H9 (cell line): ENCODE results near the gene WNT5B. TPM values are rescaled to one million over a fixed set of nuclear protein-coding genes. Genes with fewer than 3 reads are reported as not detected.

Experiments
- DNase-seq: peaks from one replicate; pipeline ENCODE4 v3.0.0-alpha.2; 2017
- H2AFZ ChIP-seq: one replicate; pipeline ENCODE4 v1.6.1; 2013; ENCODE audit warnings: mild to moderate bottlenecking, low read length, control low read depth, moderate library complexity
- H2AK5ac ChIP-seq: 2 replicates; pipeline ENCODE4 v1.6.1; 2013; ENCODE audit warnings: low read length, control low read depth, mixed read lengths; ENCODE audit not compliant: insufficient read length
- H2BK120ac ChIP-seq: one replicate; pipeline ENCODE4 v1.6.1; 2013; ENCODE audit warnings: low read depth, mild to moderate bottlenecking, low read length, control low read depth, inconsistent platforms; ENCODE audit not compliant: poor library complexity, severe bottlenecking
- H2BK12ac ChIP-seq: 2 replicates; pipeline ENCODE4 v1.6.1; 2013; ENCODE audit warnings: low read length, control low read depth, mixed read lengths, low read depth; ENCODE audit not compliant: insufficient read length
- H2BK15ac ChIP-seq: 2 replicates; pipeline ENCODE4 v1.6.1; 2013; ENCODE audit warnings: low read depth, low read length, control low read depth
- H2BK20ac ChIP-seq: one replicate; pipeline ENCODE4 v1.6.1; 2013; ENCODE audit warnings: low read depth, mild to moderate bottlenecking, low read length, control low read depth, inconsistent platforms; ENCODE audit not compliant: poor library complexity, severe bottlenecking
- H2BK5ac ChIP-seq: 2 replicates; pipeline ENCODE4 v1.6.1; 2013; ENCODE audit warnings: low read length, control low read depth, mixed read lengths; ENCODE audit not compliant: insufficient read length
- H3K14ac ChIP-seq: 2 replicates; pipeline ENCODE4 v1.6.1; 2013; ENCODE audit warnings: low read length, control low read depth; ENCODE audit not compliant: insufficient read depth
- H3K18ac ChIP-seq: 2 replicates; pipeline ENCODE4 v1.6.1; 2013; ENCODE audit warnings: low read depth, mild to moderate bottlenecking, mixed read lengths, low read length, control low read depth; ENCODE audit not compliant: insufficient read length
- H3K23ac ChIP-seq: 2 replicates; pipeline ENCODE4 v1.6.1; 2013; ENCODE audit warnings: low read length, control low read depth, mixed read lengths, low read depth; ENCODE audit not compliant: insufficient read length
- H3K23me2 ChIP-seq: 2 replicates; pipeline ENCODE4 v1.6.1; 2013; ENCODE audit warnings: low read depth, mild to moderate bottlenecking, mixed read lengths, low read length, control low read depth; ENCODE audit not compliant: insufficient read length, poor library complexity, severe bottlenecking
- H3K27ac ChIP-seq: 2 replicates; pipeline ENCODE4 v1.5.1; 2013; ENCODE audit warnings: low read length, control low read depth, mixed read lengths, low read depth; ENCODE audit not compliant: insufficient read length
- H3K27me3 ChIP-seq: 2 replicates; pipeline ENCODE4 v1.6.1; 2013; ENCODE audit warnings: low read length, control low read depth, inconsistent platforms; ENCODE audit not compliant: insufficient read depth
- H3K4ac ChIP-seq: 2 replicates; pipeline ENCODE4 v1.6.1; 2013; ENCODE audit warnings: low read depth, mild to moderate bottlenecking, control low read depth, inconsistent platforms, low read length, moderate library complexity
- H3K4me1 ChIP-seq: 2 replicates; pipeline ENCODE4 v1.6.1; 2013; ENCODE audit warnings: low read length, control low read depth, inconsistent platforms; ENCODE audit not compliant: insufficient read depth
- H3K4me2 ChIP-seq: 2 replicates; pipeline ENCODE4 v1.6.1; 2013; ENCODE audit warnings: low read length, control low read depth, mixed read lengths; ENCODE audit not compliant: insufficient read length, insufficient read depth
- H3K56ac ChIP-seq: 2 replicates; pipeline ENCODE4 v1.6.1; 2013; ENCODE audit warnings: low read depth, mild to moderate bottlenecking, mixed read lengths, low read length, control low read depth; ENCODE audit not compliant: insufficient read length
- H3K79me1 ChIP-seq: 2 replicates; pipeline ENCODE4 v1.6.1; 2013; ENCODE audit warnings: low read depth, mild to moderate bottlenecking, moderate library complexity, low read length, control low read depth, inconsistent platforms; ENCODE audit not compliant: insufficient read depth, poor library complexity, severe bottlenecking
- H3K79me2 ChIP-seq: 2 replicates; pipeline ENCODE4 v1.6.1; 2013; ENCODE audit warnings: low read length, control low read depth, inconsistent platforms; ENCODE audit not compliant: insufficient read depth
- H3K9ac ChIP-seq: 2 replicates; pipeline ENCODE4 v1.6.1; 2013; ENCODE audit warnings: low read length, control low read depth, mixed read lengths; ENCODE audit not compliant: insufficient read length; ENCODE audit errors: extremely low read depth
- H3K9me3 ChIP-seq: one replicate; pipeline ENCODE4 v1.6.1; 2013; ENCODE audit warnings: low read depth, low read length, inconsistent platforms; ENCODE audit not compliant: control insufficient read depth
- H3T11ph ChIP-seq: one replicate; pipeline ENCODE4 v1.6.1; 2013; ENCODE audit warnings: mild to moderate bottlenecking, low read length, control low read depth, inconsistent platforms
- H4K20me1 ChIP-seq: one replicate; pipeline ENCODE4 v1.6.1; 2013; ENCODE audit not compliant: control insufficient read depth, insufficient read length, insufficient read depth
- H4K5ac ChIP-seq: 2 replicates; pipeline ENCODE4 v1.6.1; 2013; ENCODE audit warnings: low read depth, mild to moderate bottlenecking, mixed read lengths, low read length, control low read depth; ENCODE audit not compliant: insufficient read length
- H4K8ac ChIP-seq: replicated peaks from 2 replicates; pipeline ENCODE4 v1.6.1; 2013; ENCODE audit warnings: low read length, control low read depth, mixed read lengths, low read depth; ENCODE audit not compliant: insufficient read length
- H4K91ac ChIP-seq: 2 replicates; pipeline ENCODE4 v1.6.1; 2013; ENCODE audit warnings: low read depth, mild to moderate bottlenecking, moderate library complexity, mixed read lengths, low read length, control low read depth; ENCODE audit not compliant: insufficient read length
- H3K27ac Mint-ChIP-seq, 3 experiments: 2 replicates in 2 of 3; 3 replicates in 1 of 3; pipeline ENCODE4 v1.8.0; 2020 to 2021; ENCODE audit warnings: mixed read lengths in 3 of 3, mild to moderate bottlenecking in 1 of 3, moderate library complexity in 1 of 3
- H3K27me3 Mint-ChIP-seq: 2 replicates; pipeline ENCODE4 v1.8.0; 2021; ENCODE audit warnings: low read depth, mild to moderate bottlenecking, moderate library complexity, mixed read lengths
- H3K36me3 Mint-ChIP-seq, 3 experiments: 2 replicates in 2 of 3; 3 replicates in 1 of 3; pipeline ENCODE4 v1.8.0; 2020 to 2021; ENCODE audit warnings: low read depth in 3 of 3, mixed read lengths in 3 of 3; ENCODE audit not compliant: insufficient read depth in 1 of 3
- H3K4me1 Mint-ChIP-seq, 2 experiments: 2 replicates each; pipeline ENCODE4 v1.8.0; 2020; ENCODE audit warnings: mixed read lengths in 2 of 2
- H3K4me3 Mint-ChIP-seq, 2 experiments: 2 replicates in 1 of 2; 3 replicates in 1 of 2; pipeline ENCODE4 v1.8.0; 2020 to 2021; ENCODE audit warnings: mild to moderate bottlenecking in 2 of 2, mixed read lengths in 2 of 2, moderate library complexity in 1 of 2
- H3K9me3 Mint-ChIP-seq, 2 experiments: 2 replicates in 1 of 2; 3 replicates in 1 of 2; pipeline ENCODE4 v1.8.0; 2020; ENCODE audit warnings: mild to moderate bottlenecking in 2 of 2, mixed read lengths in 2 of 2, moderate library complexity in 1 of 2
- WGBS: extraction: QIAGEN DNeasy Blood & Tissue Kit; methylation state at CpG from one replicate; pipeline ENCODE4 v1.1.7; 2013; ENCODE audit warnings: missing lambda C conversion rate, low lambda C conversion rate, mixed read lengths; ENCODE audit not compliant: insufficient read length; ENCODE audit errors: extremely low coverage; 5-methylcytosine and 5-hydroxymethylcytosine counted together
- total RNA-seq: library from RNA; stranded (reverse); gene quantifications from 2 replicates; pipeline ENCODE4 v1.2.1, GENCODE V29; 2021
- TF ChIP-seq, protein P1 (sequence below): fragments of 200-600 bp; sonication (generic); conservative IDR thresholded peaks from 3 replicates; pipeline ENCODE4 v1.8.0; 2021; ENCODE audit warnings: antibody characterized with exemption, mild to moderate bottlenecking

The WNT5B gene
- total RNA-seq, 1 experiment from 2014 or later = 1.5 TPM

GRCh38 chr12:1584326-1584725, 44.7 kb upstream of the WNT5B start:
- no peaks in the 10 kb centered on the region for H4K20me1 ChIP-seq
- H3K27me3 Mint-ChIP-seq = peaks cover 85% of the 10 kb centered on the region
- H3K23ac ChIP-seq = no peak overlapping the region
- no peak overlapping the region for H2AK5ac ChIP-seq
- no peaks in the 10 kb centered on the region for H3K36me3 Mint-ChIP-seq
- H3K9ac ChIP-seq = no peak overlapping the region
- H3T11ph ChIP-seq = no peak overlapping the region
- no peak overlapping the region for H4K91ac ChIP-seq
- no peak overlapping the region for H3K4me3 Mint-ChIP-seq
- H2BK5ac ChIP-seq = no peak overlapping the region
- H3K18ac ChIP-seq = no peak overlapping the region
- H3K56ac ChIP-seq = no peak overlapping the region
- H3K4ac ChIP-seq = no peak overlapping the region
- H4K8ac ChIP-seq = no peak overlapping the region
- H4K5ac ChIP-seq = no peak overlapping the region
- TF ChIP-seq, protein P1, sequence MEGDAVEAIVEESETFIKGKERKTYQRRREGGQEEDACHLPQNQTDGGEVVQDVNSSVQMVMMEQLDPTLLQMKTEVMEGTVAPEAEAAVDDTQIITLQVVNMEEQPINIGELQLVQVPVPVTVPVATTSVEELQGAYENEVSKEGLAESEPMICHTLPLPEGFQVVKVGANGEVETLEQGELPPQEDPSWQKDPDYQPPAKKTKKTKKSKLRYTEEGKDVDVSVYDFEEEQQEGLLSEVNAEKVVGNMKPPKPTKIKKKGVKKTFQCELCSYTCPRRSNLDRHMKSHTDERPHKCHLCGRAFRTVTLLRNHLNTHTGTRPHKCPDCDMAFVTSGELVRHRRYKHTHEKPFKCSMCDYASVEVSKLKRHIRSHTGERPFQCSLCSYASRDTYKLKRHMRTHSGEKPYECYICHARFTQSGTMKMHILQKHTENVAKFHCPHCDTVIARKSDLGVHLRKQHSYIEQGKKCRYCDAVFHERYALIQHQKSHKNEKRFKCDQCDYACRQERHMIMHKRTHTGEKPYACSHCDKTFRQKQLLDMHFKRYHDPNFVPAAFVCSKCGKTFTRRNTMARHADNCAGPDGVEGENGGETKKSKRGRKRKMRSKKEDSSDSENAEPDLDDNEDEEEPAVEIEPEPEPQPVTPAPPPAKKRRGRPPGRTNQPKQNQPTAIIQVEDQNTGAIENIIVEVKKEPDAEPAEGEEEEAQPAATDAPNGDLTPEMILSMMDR = no peak
- peaks cover 3% of the 10 kb centered on the region; the same call in 1 of the 2 replicates for H3K4me1 ChIP-seq
- no peak overlapping the region for H3K27ac Mint-ChIP-seq
- H2BK12ac ChIP-seq = no peak overlapping the region
- peaks cover 3% of the 10 kb centered on the region; the same call in 1 of the 2 replicates for H3K27me3 ChIP-seq
- H2BK20ac ChIP-seq = no peak overlapping the region
- peaks cover 24 to 45% of the 10 kb centered on the region in 2 experiments for H3K4me1 Mint-ChIP-seq
- no peak overlapping the region for H2AFZ ChIP-seq
- H3K79me1 ChIP-seq = no peaks in the 10 kb centered on the region
- no peak overlapping the region for H3K14ac ChIP-seq
- H3K23me2 ChIP-seq = no peaks in the 10 kb centered on the region
- no peaks in the 10 kb centered on the region for H3K9me3 ChIP-seq
- no peak overlapping the region for H3K4me2 ChIP-seq
- no peaks in the 10 kb centered on the region for H3K9me3 Mint-ChIP-seq
- DNase-seq = no peak
- no peak overlapping the region for H2BK15ac ChIP-seq
- H2BK120ac ChIP-seq = no peak overlapping the region
- no CpG with 5 or more reads among the region's 4 CpGs for WGBS
- H3K27ac ChIP-seq = no peak overlapping the region
- H3K79me2 ChIP-seq = no peaks in the 10 kb centered on the region; the same call in 1 of the 2 replicates
